GM23338 (cell line): Measurements from ENCODE around the gene AJM1. TPM values are rescaled to one million over a fixed set of nuclear protein-coding genes. Genes with fewer than 3 reads are reported as not detected.

Source experiments
- ATAC-seq: fragments of 200-7000 bp; cut with Tn5 transposase; 3 replicates; pipeline ENCODE4 v1.9.1; 2020
- DNase-seq: peaks from one replicate; pipeline ENCODE4 v3.0.0-alpha.2; 2015; ENCODE audit warnings: low spot score
- H2AFZ ChIP-seq: fragments of 200-600 bp; sonication (generic); 2 replicates; pipeline ENCODE4 v1.8.0; 2016; ENCODE audit warnings: antibody characterized with exemption, mild to moderate bottlenecking, moderate library complexity
- H3F3A ChIP-seq: fragments of 200-600 bp; sonication (generic); replicated peaks from 2 replicates; pipeline ENCODE4 v1.8.0; 2017; ENCODE audit warnings: antibody characterized with exemption, mixed run types, low read depth
- H3K27ac ChIP-seq: fragments of 200-600 bp; sonication (generic); 2 replicates; pipeline ENCODE4 v1.6.1; 2016; ENCODE audit warnings: low read depth
- H3K27me3 ChIP-seq: fragments of 200-600 bp; sonication (generic); 2 replicates; pipeline ENCODE4 v1.8.0; 2016; ENCODE audit warnings: mild to moderate bottlenecking, mixed run types, moderate library complexity; ENCODE audit not compliant: insufficient read depth
- H3K36me3 ChIP-seq: fragments of 200-600 bp; sonication (generic); 2 replicates; pipeline ENCODE4 v1.8.0; 2016; ENCODE audit warnings: mild to moderate bottlenecking; ENCODE audit not compliant: insufficient read depth
- H3K4me1 ChIP-seq: fragments of 200-600 bp; sonication (generic); 2 replicates; pipeline ENCODE4 v1.8.0; 2016; ENCODE audit warnings: mild to moderate bottlenecking, moderate library complexity; ENCODE audit not compliant: insufficient read depth
- H3K4me2 ChIP-seq: fragments of 200-600 bp; sonication (generic); 2 replicates; pipeline ENCODE4 v1.7.1; 2017; ENCODE audit warnings: mixed run types
- H3K4me3 ChIP-seq: fragments of 200-600 bp; sonication (generic); 2 replicates; pipeline ENCODE4 v1.6.1; 2016; ENCODE audit warnings: mixed run types
- H3K79me2 ChIP-seq: fragments of 200-600 bp; sonication (generic); replicated peaks from 2 replicates; pipeline ENCODE4 v1.8.0; 2017; ENCODE audit warnings: mild to moderate bottlenecking; ENCODE audit not compliant: insufficient read depth
- H3K9me2 ChIP-seq: fragments of 200-600 bp; sonication (generic); 2 replicates; pipeline ENCODE4 v1.8.0; 2017; ENCODE audit not compliant: insufficient read depth
- H4K20me1 ChIP-seq: fragments of 200-600 bp; sonication (generic); replicated peaks from 2 replicates; pipeline ENCODE4 v1.8.0; 2017; ENCODE audit warnings: mild to moderate bottlenecking; ENCODE audit not compliant: insufficient read depth
- H3K27ac Mint-ChIP-seq: 2 replicates; pipeline ENCODE4 v1.8.0; 2020; ENCODE audit warnings: inconsistent platforms, mild to moderate bottlenecking, moderate library complexity, mixed read lengths
- H3K27me3 Mint-ChIP-seq: 3 replicates; pipeline ENCODE4 v1.8.0; 2022; ENCODE audit warnings: low read depth, mild to moderate bottlenecking, moderate library complexity, mixed read lengths, inconsistent platforms; ENCODE audit not compliant: insufficient read depth, poor library complexity
- H3K36me3 Mint-ChIP-seq: 3 replicates; pipeline ENCODE4 v1.8.0; 2021; ENCODE audit warnings: low read depth, mild to moderate bottlenecking, inconsistent platforms, moderate library complexity, mixed read lengths
- H3K4me1 Mint-ChIP-seq: 3 replicates; pipeline ENCODE4 v1.8.0; 2020; ENCODE audit warnings: mild to moderate bottlenecking, inconsistent platforms, mixed read lengths
- H3K4me3 Mint-ChIP-seq: 3 replicates; pipeline ENCODE4 v1.8.0; 2021; ENCODE audit warnings: moderate library complexity, mild to moderate bottlenecking, inconsistent platforms, mixed read lengths
- H3K9me3 Mint-ChIP-seq: 3 replicates; pipeline ENCODE4 v1.8.0; 2020; ENCODE audit warnings: moderate library complexity, mild to moderate bottlenecking, inconsistent platforms, mixed read lengths
- CREB1 ChIP-seq: fragments of 250-450 bp; sonication (Bioruptor Pico); IDR thresholded peaks from 2 replicates; pipeline ENCODE4 v1.5.0; 2020; ENCODE audit warnings: low read depth, mild to moderate bottlenecking, moderate library complexity
- EZH2 ChIP-seq: fragments of 200-600 bp; sonication (generic); IDR thresholded peaks from one replicate; pipeline ENCODE4 v1.8.0; 2017; ENCODE audit warnings: antibody characterized with exemption, mild to moderate bottlenecking, low read depth; ENCODE audit not compliant: unreplicated experiment
- EZH2phosphoT487 ChIP-seq: fragments of 200-600 bp; sonication (generic); IDR thresholded peaks from one replicate; pipeline ENCODE4 v1.8.1; 2018; ENCODE audit warnings: antibody characterized with exemption; ENCODE audit not compliant: unreplicated experiment
- JUNB ChIP-seq: IDR thresholded peaks from one replicate; pipeline ENCODE4 v1.6.1; 2016; ENCODE audit warnings: antibody characterized with exemption; ENCODE audit not compliant: unreplicated experiment
- NANOG ChIP-seq: IDR thresholded peaks from 2 replicates; pipeline ENCODE4 v1.6.1; 2016; ENCODE audit warnings: antibody characterized with exemption, borderline replicate concordance
- POLR2AphosphoS5 ChIP-seq: IDR thresholded peaks from 2 replicates; pipeline ENCODE4 v1.6.1; 2016; ENCODE audit warnings: antibody characterized with exemption, low read depth
- ZNF114 ChIP-seq: fragments of 250-450 bp; sonication (Bioruptor Pico); IDR thresholded peaks from 2 replicates; pipeline ENCODE4 v1.5.0; 2020; ENCODE audit warnings: mild to moderate bottlenecking, moderate library complexity
- ZNF462 ChIP-seq: fragments of 250-450 bp; sonication (Bioruptor Pico); IDR thresholded peaks from 2 replicates; pipeline ENCODE4 v1.5.0; 2020; ENCODE audit warnings: mild to moderate bottlenecking, moderate library complexity
- polyA plus RNA-seq: library from polyadenylated mRNA; unstranded; fragments of >200 nt; fragmentation: Nextera tagmentation; extraction: Ambion mirVana; gene quantifications from 2 replicates; pipeline ENCODE4 v1.2.1, GENCODE V29; 2016
- total RNA-seq: library from RNA; depleted of rRNA; stranded (reverse); fragments of >200 nt; shearing (Covaris generic); gene quantifications from 2 replicates; pipeline ENCODE4 v1.2.3, GENCODE V29; 2014
- TF ChIP-seq, protein P1 (sequence below): IDR thresholded peaks from one replicate; pipeline ENCODE4 v1.6.1; 2018; ENCODE audit warnings: antibody characterized with exemption; ENCODE audit not compliant: unreplicated experiment

Gene AJM1
- total and polyA plus RNA-seq, 2 experiments from 2014 or later = 0.36 to 0.49 TPM

GRCh38 chr9:136826188-136826541 lies 16.1 kb upstream of the AJM1 start:
- no peak overlapping the region for H3K4me3 ChIP-seq
- peaks cover 12% of the 10 kb centered on the region; the same call in 1 of the 2 replicates for H3K79me2 ChIP-seq
- H3K4me1 ChIP-seq = no peaks in the 10 kb centered on the region
- peaks cover 5% of the 10 kb centered on the region; the same call in 1 of the 2 replicates for H3F3A ChIP-seq
- DNase-seq = no peak
- H2AFZ ChIP-seq = no peak overlapping the region
- peaks cover 5% of the 10 kb centered on the region; the same call in 2 of the 3 replicates for H3K4me1 Mint-ChIP-seq
- no peak overlapping the region for H3K4me2 ChIP-seq
- peaks cover 5% of the 10 kb centered on the region for H3K27me3 Mint-ChIP-seq
- H3K36me3 Mint-ChIP-seq = peaks cover 31% of the 10 kb centered on the region
- H3K36me3 ChIP-seq = no peaks in the 10 kb centered on the region
- ATAC-seq = no peak
- H3K27ac ChIP-seq = no peak overlapping the region
- no peak overlapping the region for H3K4me3 Mint-ChIP-seq
- TF ChIP-seq CREB1 (CRISPR knock-in tag) = no peak
- no peak for TF ChIP-seq ZNF114 (CRISPR knock-in tag)
- TF ChIP-seq NANOG = no peak
- no peak for TF ChIP-seq EZH2
- TF ChIP-seq POLR2AphosphoS5 = no peak
- no peak for TF ChIP-seq EZH2phosphoT487
- TF ChIP-seq JUNB = no peak
- TF ChIP-seq, protein P1, sequence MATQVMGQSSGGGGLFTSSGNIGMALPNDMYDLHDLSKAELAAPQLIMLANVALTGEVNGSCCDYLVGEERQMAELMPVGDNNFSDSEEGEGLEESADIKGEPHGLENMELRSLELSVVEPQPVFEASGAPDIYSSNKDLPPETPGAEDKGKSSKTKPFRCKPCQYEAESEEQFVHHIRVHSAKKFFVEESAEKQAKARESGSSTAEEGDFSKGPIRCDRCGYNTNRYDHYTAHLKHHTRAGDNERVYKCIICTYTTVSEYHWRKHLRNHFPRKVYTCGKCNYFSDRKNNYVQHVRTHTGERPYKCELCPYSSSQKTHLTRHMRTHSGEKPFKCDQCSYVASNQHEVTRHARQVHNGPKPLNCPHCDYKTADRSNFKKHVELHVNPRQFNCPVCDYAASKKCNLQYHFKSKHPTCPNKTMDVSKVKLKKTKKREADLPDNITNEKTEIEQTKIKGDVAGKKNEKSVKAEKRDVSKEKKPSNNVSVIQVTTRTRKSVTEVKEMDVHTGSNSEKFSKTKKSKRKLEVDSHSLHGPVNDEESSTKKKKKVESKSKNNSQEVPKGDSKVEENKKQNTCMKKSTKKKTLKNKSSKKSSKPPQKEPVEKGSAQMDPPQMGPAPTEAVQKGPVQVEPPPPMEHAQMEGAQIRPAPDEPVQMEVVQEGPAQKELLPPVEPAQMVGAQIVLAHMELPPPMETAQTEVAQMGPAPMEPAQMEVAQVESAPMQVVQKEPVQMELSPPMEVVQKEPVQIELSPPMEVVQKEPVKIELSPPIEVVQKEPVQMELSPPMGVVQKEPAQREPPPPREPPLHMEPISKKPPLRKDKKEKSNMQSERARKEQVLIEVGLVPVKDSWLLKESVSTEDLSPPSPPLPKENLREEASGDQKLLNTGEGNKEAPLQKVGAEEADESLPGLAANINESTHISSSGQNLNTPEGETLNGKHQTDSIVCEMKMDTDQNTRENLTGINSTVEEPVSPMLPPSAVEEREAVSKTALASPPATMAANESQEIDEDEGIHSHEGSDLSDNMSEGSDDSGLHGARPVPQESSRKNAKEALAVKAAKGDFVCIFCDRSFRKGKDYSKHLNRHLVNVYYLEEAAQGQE = no peak
- no peak overlapping the region for H3K27ac Mint-ChIP-seq
- H3K9me2 ChIP-seq = no peaks in the 10 kb centered on the region
- no peaks in the 10 kb centered on the region for H3K9me3 Mint-ChIP-seq
- H4K20me1 ChIP-seq = no peaks in the 10 kb centered on the region; the same call in none of the 2 replicates
- H3K27me3 ChIP-seq = no peaks in the 10 kb centered on the region

DNA sequence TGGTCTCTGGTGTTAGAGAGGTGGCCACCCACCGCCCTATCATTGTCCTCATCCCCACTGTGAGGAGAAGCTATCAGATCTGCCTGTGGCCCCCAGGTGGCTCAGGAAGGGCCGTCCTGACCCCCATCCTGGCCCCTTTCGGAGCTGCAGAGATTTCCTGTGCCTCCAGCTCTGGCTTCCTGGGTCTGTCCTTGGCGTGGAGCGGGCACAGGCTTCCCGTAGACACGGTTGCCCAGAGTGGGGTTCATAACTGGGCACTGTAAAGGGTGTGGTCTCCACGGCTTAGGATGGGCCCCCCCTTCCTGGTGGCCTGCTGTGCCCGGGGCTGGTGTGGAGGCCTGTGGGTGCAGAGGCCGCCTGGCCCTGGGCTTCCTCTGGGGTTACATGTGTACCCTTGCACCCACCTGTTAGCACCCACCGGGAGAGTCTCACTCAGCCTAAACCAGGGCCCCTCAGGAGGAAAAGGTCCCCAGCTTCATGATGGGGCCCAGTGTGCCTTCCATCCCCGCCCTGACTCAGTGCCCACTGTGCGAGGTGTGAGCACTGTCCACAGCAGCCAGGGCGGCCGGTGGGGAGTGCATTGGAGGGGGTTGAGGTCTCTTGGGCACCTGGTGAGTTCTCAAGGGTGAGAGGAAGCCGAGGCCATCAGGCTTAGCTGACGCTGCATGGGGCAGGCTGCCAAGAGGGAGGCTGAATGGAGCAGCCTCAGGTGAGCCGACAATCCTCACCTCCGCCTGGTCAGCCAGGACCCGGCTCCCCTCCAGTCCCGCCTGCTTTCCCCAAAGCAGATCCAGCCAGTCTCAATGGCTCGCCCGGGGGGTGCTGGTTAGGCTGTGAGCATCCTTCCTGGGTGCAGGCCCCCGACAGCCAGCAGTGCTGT lies 15.3 kb upstream of the AJM1 start:
- H3K36me3 Mint-ChIP-seq = peaks cover 38% of the 10 kb centered on the region
- H3K4me3 Mint-ChIP-seq = no peak overlapping the region
- peaks cover 3% of the 10 kb centered on the region; the same call in 2 of the 3 replicates for H3K4me1 Mint-ChIP-seq
- H3K4me3 ChIP-seq = no peak overlapping the region
- H4K20me1 ChIP-seq = no peaks in the 10 kb centered on the region; the same call in none of the 2 replicates
- no peak for ATAC-seq
- H3K27ac Mint-ChIP-seq = no peak overlapping the region
- no peaks in the 10 kb centered on the region for H3K36me3 ChIP-seq
- H3K27me3 ChIP-seq = no peaks in the 10 kb centered on the region
- H3K4me2 ChIP-seq = no peak overlapping the region
- no peak overlapping the region for H3K27ac ChIP-seq
- peaks cover 5% of the 10 kb centered on the region; the same call in 1 of the 2 replicates for H3F3A ChIP-seq
- DNase-seq = no peak
- peaks cover 9% of the 10 kb centered on the region; the same call in 1 of the 2 replicates for H3K79me2 ChIP-seq
- no peaks in the 10 kb centered on the region for H3K4me1 ChIP-seq
- H3K27me3 Mint-ChIP-seq = peaks cover 5% of the 10 kb centered on the region
- H3K9me2 ChIP-seq = no peaks in the 10 kb centered on the region
- no peaks in the 10 kb centered on the region for H3K9me3 Mint-ChIP-seq
- H2AFZ ChIP-seq = no peak overlapping the region
- no peak for TF ChIP-seq EZH2phosphoT487
- no peak for TF ChIP-seq POLR2AphosphoS5
- no peak for TF ChIP-seq ZNF462
